ENCODE data around the gene STX12. TPM values are rescaled to one million over a fixed set of nuclear protein-coding genes. Genes with fewer than 3 reads are reported as not detected.
"Not testable (repeated sequence)": the region's sequence is repeated elsewhere in the genome, so short reads cannot be mapped to it uniquely, and the experiment has no call there.

The STX12 gene
- total RNA-seq, 2 experiments from 2014 or later = 21.8 to 23.9 TPM

- H3K27ac Mint-ChIP-seq = peak overlapping the region; percentile 80
- peaks cover 29% of the 10 kb centered on the region for H3K4me1 Mint-ChIP-seq (ENCODE audit: low read depth)
- H3K27me3 Mint-ChIP-seq (ENCODE audit: low read depth) = no peaks in the 10 kb centered on the region
- DNase-seq (no peak), ATAC-seq (no peak)
- CTCF ChIA-PET = interaction anchor here (0.7 to 3.1 kb wide), 8 partner anchors 8 to 350 kb away, joined by 3 to 41 read pairs (median 7); partner anchors contain the start of gene EYA3
- H3K36me3 Mint-ChIP-seq (ENCODE audit: low read depth) = no peaks in the 10 kb centered on the region
- no peak overlapping the region for H3K4me3 Mint-ChIP-seq
- POLR2A ChIA-PET = no interaction called here
- H3K9me3 Mint-ChIP-seq (ENCODE audit: insufficient read depth) = no peaks in the 10 kb centered on the region
Observed at GRCh38 chr1:27858949-27859576, 86.0 kb downstream of the STX12 start.

- ATAC-seq (no peak), DNase-seq (no peak)
- H3K4me1 Mint-ChIP-seq (ENCODE audit: low read depth) = peaks cover 45% of the 10 kb centered on the region
- ChIA-PET POLR2A (no interaction called here), CTCF (no interaction called here)
- H3K27ac Mint-ChIP-seq = no peak overlapping the region
- no peak overlapping the region for H3K4me3 Mint-ChIP-seq
- no peaks in the 10 kb centered on the region for H3K9me3 Mint-ChIP-seq (ENCODE audit: insufficient read depth)
- no peaks in the 10 kb centered on the region for H3K36me3 Mint-ChIP-seq (ENCODE audit: low read depth)
- H3K27me3 Mint-ChIP-seq (ENCODE audit: low read depth) = no peaks in the 10 kb centered on the region
Observed at GRCh38 chr1:27861436-27861835, 88.4 kb downstream of the STX12 start.

- no peak overlapping the region for H3K4me3 Mint-ChIP-seq
- no peaks in the 10 kb centered on the region for H3K9me3 Mint-ChIP-seq (ENCODE audit: insufficient read depth)
- ATAC-seq = no peak
- H3K27ac Mint-ChIP-seq = no peak overlapping the region
- ChIA-PET CTCF (no interaction called here), POLR2A (no interaction called here)
- H3K4me1 Mint-ChIP-seq (ENCODE audit: low read depth) = peaks cover 47% of the 10 kb centered on the region
- no peaks in the 10 kb centered on the region for H3K36me3 Mint-ChIP-seq (ENCODE audit: low read depth)
- H3K27me3 Mint-ChIP-seq (ENCODE audit: low read depth) = no peaks in the 10 kb centered on the region
- DNase-seq = no peak
Observed at GRCh38 chr1:27862004-27862403, 89.0 kb downstream of the STX12 start.

- ChIA-PET CTCF (no interaction called here), POLR2A (no interaction called here)
- no peak overlapping the region for H3K27ac Mint-ChIP-seq
- no peaks in the 10 kb centered on the region for H3K9me3 Mint-ChIP-seq (ENCODE audit: insufficient read depth)
- no peak for ATAC-seq
- H3K36me3 Mint-ChIP-seq (ENCODE audit: low read depth) = no peaks in the 10 kb centered on the region
- no peak for DNase-seq
- H3K27me3 Mint-ChIP-seq (ENCODE audit: low read depth) = no peaks in the 10 kb centered on the region
- H3K4me3 Mint-ChIP-seq = no peak overlapping the region
- H3K4me1 Mint-ChIP-seq (ENCODE audit: low read depth) = peaks cover 49% of the 10 kb centered on the region
Observed at GRCh38 chr1:27862671-27863537, 89.9 kb downstream of the STX12 start.

- no peak overlapping the region for H3K27ac Mint-ChIP-seq
- ChIA-PET POLR2A (no interaction called here), CTCF (no interaction called here)
- no peaks in the 10 kb centered on the region for H3K9me3 Mint-ChIP-seq (ENCODE audit: insufficient read depth)
- no peak overlapping the region for H3K4me3 Mint-ChIP-seq
- peaks cover 47% of the 10 kb centered on the region for H3K4me1 Mint-ChIP-seq (ENCODE audit: low read depth)
- no peaks in the 10 kb centered on the region for H3K36me3 Mint-ChIP-seq (ENCODE audit: low read depth)
- ATAC-seq (no peak), DNase-seq (no peak)
- no peaks in the 10 kb centered on the region for H3K27me3 Mint-ChIP-seq (ENCODE audit: low read depth)
Observed at GRCh38 chr1:27863538-27863915, 90.5 kb downstream of the STX12 start.

- ChIA-PET POLR2A (no interaction called here), CTCF (no interaction called here)
- no peaks in the 10 kb centered on the region for H3K9me3 Mint-ChIP-seq (ENCODE audit: insufficient read depth)
- H3K4me1 Mint-ChIP-seq (ENCODE audit: low read depth) = peaks cover 48% of the 10 kb centered on the region
- no peaks in the 10 kb centered on the region for H3K36me3 Mint-ChIP-seq (ENCODE audit: low read depth)
- no peak for ATAC-seq
- no peak for DNase-seq
- H3K4me3 Mint-ChIP-seq = no peak overlapping the region
- H3K27ac Mint-ChIP-seq = peak overlapping the region; percentile 86
- no peaks in the 10 kb centered on the region for H3K27me3 Mint-ChIP-seq (ENCODE audit: low read depth)
Observed at GRCh38 chr1:27864264-27864895, 91.4 kb downstream of the STX12 start.

GRCh38 chr1:27865821-27866220 is 92.8 kb downstream of the STX12 start:
- Mint-ChIP-seq H3K4me1 (ENCODE audit: low read depth) (peaks cover 55% of the 10 kb centered on the region), H3K27ac (no peak overlapping the region), H3K4me3 (no peak overlapping the region), H3K9me3 (ENCODE audit: insufficient read depth) (no peaks in the 10 kb centered on the region), H3K27me3 (ENCODE audit: low read depth) (no peaks in the 10 kb centered on the region), H3K36me3 (ENCODE audit: low read depth) (no peaks in the 10 kb centered on the region)
- ATAC-seq = no peak
- no peak for DNase-seq
- POLR2A ChIA-PET = no interaction called here
- CTCF ChIA-PET = no interaction called here

GRCh38 chr1:27868556-27868931 is 95.5 kb downstream of the STX12 start:
- CTCF ChIA-PET = interaction anchor here (1.6 kb wide), 1 partner anchor 11 kb away, joined by 10 read pairs; no protein-coding TSS in a partner anchor
- peak; percentile 2 for ATAC-seq
- peak overlapping the region; percentile 91 for H3K27ac Mint-ChIP-seq
- DNase-seq = no peak
- peaks cover 54% of the 10 kb centered on the region for H3K4me1 Mint-ChIP-seq (ENCODE audit: low read depth)
- H3K27me3 Mint-ChIP-seq (ENCODE audit: low read depth) = no peaks in the 10 kb centered on the region
- no peaks in the 10 kb centered on the region for H3K9me3 Mint-ChIP-seq (ENCODE audit: insufficient read depth)
- POLR2A ChIA-PET = no interaction called here
- peak overlapping the region; percentile 66 for H3K4me3 Mint-ChIP-seq
- H3K36me3 Mint-ChIP-seq (ENCODE audit: low read depth) = peaks cover 3% of the 10 kb centered on the region

- Mint-ChIP-seq H3K27me3 (ENCODE audit: low read depth) (no peaks in the 10 kb centered on the region), H3K36me3 (ENCODE audit: low read depth) (peaks cover 6% of the 10 kb centered on the region), H3K27ac (peak overlapping the region; percentile 91), H3K4me3 (peak overlapping the region; percentile 66), H3K9me3 (ENCODE audit: insufficient read depth) (no peaks in the 10 kb centered on the region), H3K4me1 (ENCODE audit: low read depth) (peaks cover 52% of the 10 kb centered on the region)
- ChIA-PET POLR2A (interaction anchor here (0.8 to 0.9 kb wide), 2 partner anchors 17 to 91 kb away, joined by 3 to 6 read pairs; partner anchors contain the start of gene XKR8), CTCF (interaction anchor here (0.8 to 1.6 kb wide), 2 partner anchors 11 to 23 kb away, joined by 5 to 10 read pairs; no protein-coding TSS in a partner anchor)
- peak; percentile 82 for DNase-seq
- ATAC-seq = peak; percentile 63
Observed at GRCh38 chr1:27868932-27869718, 96.1 kb downstream of the STX12 start.

GRCh38 chr1:27869719-27870085 is 96.7 kb downstream of the STX12 start:
- ATAC-seq (peak; percentile 1), DNase-seq (no peak)
- POLR2A ChIA-PET = interaction anchor here (0.6 to 0.9 kb wide), 3 partner anchors 17 to 774 kb away, joined by 3 to 6 read pairs (median 3); partner anchors contain the start of gene XKR8
- H3K4me3 Mint-ChIP-seq = peak overlapping the region; percentile 66
- H3K36me3 Mint-ChIP-seq (ENCODE audit: low read depth) = peaks cover 6% of the 10 kb centered on the region
- CTCF ChIA-PET = interaction anchor here (0.8 to 1.6 kb wide), 2 partner anchors 12 to 22 kb away, joined by 5 to 10 read pairs; no protein-coding TSS in a partner anchor
- no peaks in the 10 kb centered on the region for H3K9me3 Mint-ChIP-seq (ENCODE audit: insufficient read depth)
- no peaks in the 10 kb centered on the region for H3K27me3 Mint-ChIP-seq (ENCODE audit: low read depth)
- peak overlapping the region; percentile 91 for H3K27ac Mint-ChIP-seq
- peaks cover 48% of the 10 kb centered on the region for H3K4me1 Mint-ChIP-seq (ENCODE audit: low read depth)

GRCh38 chr1:27871076-27871475 is 98.1 kb downstream of the STX12 start:
- peaks cover 47% of the 10 kb centered on the region for H3K4me1 Mint-ChIP-seq (ENCODE audit: low read depth)
- ATAC-seq; POLR2A ChIA-PET; H3K36me3 Mint-ChIP-seq (ENCODE audit: low read depth); H3K4me3 Mint-ChIP-seq; DNase-seq; H3K27ac Mint-ChIP-seq; H3K27me3 Mint-ChIP-seq (ENCODE audit: low read depth); H3K9me3 Mint-ChIP-seq (ENCODE audit: insufficient read depth): not testable (repeated sequence)
- CTCF ChIA-PET = interaction anchor here (1.2 kb wide), 1 partner anchor 109 kb away, joined by 3 read pairs; no protein-coding TSS in a partner anchor
